BLaER1 (cell line): ENCODE data around the gene ACSM6.

ENCODE experiments used
- H3K27ac ChIP-seq: shearing (Covaris generic); formaldehyde crosslinking; 2 replicates; pipeline ENCODE4 v1.8.1; 2022
- H3K27me3 ChIP-seq: shearing (Covaris generic); formaldehyde crosslinking; 2 replicates; pipeline ENCODE4 v1.8.1; 2022
- H3K36me3 ChIP-seq: shearing (Covaris generic); formaldehyde crosslinking; 2 replicates; pipeline ENCODE4 v1.8.1; 2022
- H3K4me1 ChIP-seq: shearing (Covaris generic); formaldehyde crosslinking; 2 replicates; pipeline ENCODE4 v1.8.1; 2022
- H3K4me2 ChIP-seq: shearing (Covaris generic); formaldehyde crosslinking; 2 replicates; pipeline ENCODE4 v1.8.1; 2022
- H3K4me3 ChIP-seq: shearing (Covaris generic); formaldehyde crosslinking; 2 replicates; pipeline ENCODE4 v1.8.1; 2022
- H3K9ac ChIP-seq: shearing (Covaris generic); formaldehyde crosslinking; 2 replicates; pipeline ENCODE4 v1.8.1; 2022
- H3K9me3 ChIP-seq: shearing (Covaris generic); formaldehyde crosslinking; 2 replicates; pipeline ENCODE4 v1.8.1; 2022
- H4K20me1 ChIP-seq: shearing (Covaris generic); formaldehyde crosslinking; 2 replicates; pipeline ENCODE4 v1.8.1; 2022
- Cebpa-rat ChIP-seq: shearing (Covaris generic); IDR thresholded peaks from 2 replicates; pipeline ENCODE4 v1.8.1; 2022

ACSM6 gene

GRCh38 chr10:95277201-95277570 lies 83.1 kb downstream of the ACSM6 start:
- no peak for TF ChIP-seq Cebpa-rat
- H3K9me3 ChIP-seq: peaks cover 8% of the 10 kb centered on the region; the same call in 1 of the 2 replicates
- H3K27me3 ChIP-seq: no peaks in the 10 kb centered on the region
- H3K4me2 ChIP-seq: peak overlapping the region; percentile 14; the same call in 1 of the 2 replicates
- no peak overlapping the region for H3K4me3 ChIP-seq
- H4K20me1 ChIP-seq: peaks cover 100% of the 10 kb centered on the region
- H3K4me1 ChIP-seq: peaks cover 56% of the 10 kb centered on the region
- H3K27ac ChIP-seq: no peak overlapping the region
- no peak overlapping the region for H3K9ac ChIP-seq
- peaks cover 55% of the 10 kb centered on the region for H3K36me3 ChIP-seq

GRCh38 chr10:95277614-95278013 lies 83.6 kb downstream of the ACSM6 start:
- H3K9me3 ChIP-seq: peaks cover 8% of the 10 kb centered on the region; the same call in 1 of the 2 replicates
- H3K4me1 ChIP-seq: peaks cover 56% of the 10 kb centered on the region
- no peak overlapping the region for H3K4me3 ChIP-seq
- no peak overlapping the region for H3K9ac ChIP-seq
- peaks cover 100% of the 10 kb centered on the region for H4K20me1 ChIP-seq
- H3K27me3 ChIP-seq: no peaks in the 10 kb centered on the region
- H3K4me2 ChIP-seq: 0 out of 2 replicates have a peak overlapping the region, but pooled peaks have one; percentile 14
- TF ChIP-seq Cebpa-rat: no peak
- peaks cover 55% of the 10 kb centered on the region for H3K36me3 ChIP-seq
- no peak overlapping the region for H3K27ac ChIP-seq
